ENCODE data around the gene DOCK2.

GRCh38 chr5:169798906-169799660, 162.0 kb downstream of the DOCK2 start:
- TF ChIP-seq CTCF (IDR thresholded peaks at IDR 0.05) (no peak), POLR2AphosphoS5 (IDR thresholded peaks at IDR 0.05) (no peak), EP300 (IDR thresholded peaks at IDR 0.05) (no peak)
